Measurements from ENCODE around the gene SFXN5. TPM values are rescaled to one million over a fixed set of nuclear protein-coding genes. Genes with fewer than 3 reads are reported as not detected.
"Not testable (repeated sequence)": the region's sequence is repeated elsewhere in the genome, so short reads cannot be mapped to it uniquely, and the experiment has no call there.

The SFXN5 gene
- total RNA-seq, 1 donor from 2014 or later: 10.3 TPM

- intact Hi-C loops (cut with micrococcal nuclease): no loop called here
Measured at GRCh38 chr2:73103018-73103542, 31.6 kb upstream of the SFXN5 start.

- intact Hi-C loops (cut with micrococcal nuclease): no loop called here
Measured at GRCh38 chr2:73101626-73102256, 30.2 kb upstream of the SFXN5 start.

- intact Hi-C loops (cut with micrococcal nuclease): no loop called here
Measured at GRCh38 chr2:73100956-73101355, 29.4 kb upstream of the SFXN5 start.

- intact Hi-C loops (cut with micrococcal nuclease): no loop called here
Measured at GRCh38 chr2:73099486-73099885, 28.0 kb upstream of the SFXN5 start.

- intact Hi-C loops (cut with micrococcal nuclease): no loop called here
Measured at GRCh38 chr2:73095910-73096309, 24.4 kb upstream of the SFXN5 start.

GRCh38 chr2:73093601-73094218 is 22.2 kb upstream of the SFXN5 start:
- intact Hi-C loops (cut with micrococcal nuclease): not testable (repeated sequence)

- intact Hi-C loops (cut with micrococcal nuclease): no loop called here
Measured at GRCh38 chr2:73092146-73092783, 20.8 kb upstream of the SFXN5 start.

GRCh38 chr2:73091696-73092095 is 20.2 kb upstream of the SFXN5 start:
- intact Hi-C loops (cut with micrococcal nuclease): no loop called here

GRCh38 chr2:73091164-73091563 is 19.7 kb upstream of the SFXN5 start:
- intact Hi-C loops (cut with micrococcal nuclease): no loop called here

- intact Hi-C loops (cut with micrococcal nuclease): no loop called here
Measured at GRCh38 chr2:73089270-73090030, 17.9 kb upstream of the SFXN5 start.

GRCh38 chr2:73088703-73089102 is 17.2 kb upstream of the SFXN5 start:
- intact Hi-C loops (cut with micrococcal nuclease): no loop called here

- intact Hi-C loops (cut with micrococcal nuclease): no loop called here
Measured at GRCh38 chr2:73088211-73088610, 16.7 kb upstream of the SFXN5 start.

- intact Hi-C loops (cut with micrococcal nuclease): no loop called here
Measured at GRCh38 chr2:73087311-73087710, 15.8 kb upstream of the SFXN5 start.

- intact Hi-C loops (cut with micrococcal nuclease): loop anchor here (1.0 kb wide), 7 partner anchors 14 to 127 kb away; partner anchors contain the start of gene SFXN5
Measured at GRCh38 chr2:73085691-73086090, 14.2 kb upstream of the SFXN5 start.

- intact Hi-C loops (cut with micrococcal nuclease): loop anchor here (1.0 kb wide), 7 partner anchors 14 to 127 kb away; partner anchors contain the start of gene SFXN5
Measured at GRCh38 chr2:73084971-73085370, 13.5 kb upstream of the SFXN5 start.

GRCh38 chr2:73083886-73084800 is 12.6 kb upstream of the SFXN5 start:
- intact Hi-C loops (cut with micrococcal nuclease): no loop called here

- intact Hi-C loops (cut with micrococcal nuclease): no loop called here
Measured at GRCh38 chr2:73082523-73083410, 11.3 kb upstream of the SFXN5 start.

- intact Hi-C loops (cut with micrococcal nuclease): no loop called here
Measured at GRCh38 chr2:73081181-73081671, 9.7 kb upstream of the SFXN5 start.
